Measurements from ENCODE around the gene GPRIN3. TPM values are rescaled to one million over a fixed set of nuclear protein-coding genes. Genes with fewer than 3 reads are reported as not detected.

GPRIN3 gene
- total RNA-seq, 1 donor from 2014 or later: 34.2 TPM

- Histone ChIP-seq H3K4me3 (no peak overlapping the region), H3K4me1 (no peaks in the 10 kb centered on the region), H3K27me3 (ENCODE audit: low read depth) (no peaks in the 10 kb centered on the region), H3K36me3 (no peaks in the 10 kb centered on the region), H3K27ac (no peak overlapping the region), H3K9me3 (no peaks in the 10 kb centered on the region)
- intact Hi-C loops (cut with DNase I): no loop called here
- ATAC-seq (no peak), DNase-seq (no peak)
- no peak for TF ChIP-seq CTCF (IDR thresholded peaks at IDR 0.05)
These were observed 89.0 kb downstream of the GPRIN3 start for GRCh38 chr4:89218587-89218986.

- Histone ChIP-seq H3K4me3 (no peak overlapping the region), H3K27me3 (ENCODE audit: low read depth) (no peaks in the 10 kb centered on the region), H3K9me3 (no peaks in the 10 kb centered on the region), H3K27ac (no peak overlapping the region), H3K4me1 (no peaks in the 10 kb centered on the region), H3K36me3 (no peaks in the 10 kb centered on the region)
- ATAC-seq (no peak), DNase-seq (no peak)
- no peak for TF ChIP-seq CTCF (IDR thresholded peaks at IDR 0.05)
- intact Hi-C loops (cut with DNase I): no loop called here
These were observed 90.0 kb downstream of the GPRIN3 start for GRCh38 chr4:89217604-89218003.

- no peaks in the 10 kb centered on the region for H3K4me1 ChIP-seq
- H3K9me3 ChIP-seq: no peaks in the 10 kb centered on the region
- H3K27ac ChIP-seq: no peak overlapping the region
- TF ChIP-seq CTCF (IDR thresholded peaks at IDR 0.05): no peak
- no peak for DNase-seq
- no peaks in the 10 kb centered on the region for H3K36me3 ChIP-seq
- no peak for ATAC-seq
- H3K27me3 ChIP-seq (ENCODE audit: low read depth): no peaks in the 10 kb centered on the region
- intact Hi-C loops (cut with DNase I): no loop called here
- H3K4me3 ChIP-seq: no peak overlapping the region
These were observed 90.7 kb downstream of the GPRIN3 start for GRCh38 chr4:89216866-89217265.

GRCh38 chr4:89216422-89216821 is 91.2 kb downstream of the GPRIN3 start:
- Histone ChIP-seq H3K4me1 (no peaks in the 10 kb centered on the region), H3K36me3 (no peaks in the 10 kb centered on the region), H3K9me3 (no peaks in the 10 kb centered on the region), H3K4me3 (no peak overlapping the region), H3K27ac (no peak overlapping the region), H3K27me3 (ENCODE audit: low read depth) (no peaks in the 10 kb centered on the region)
- ATAC-seq (no peak), DNase-seq (no peak)
- no peak for TF ChIP-seq CTCF (IDR thresholded peaks at IDR 0.05)
- intact Hi-C loops (cut with DNase I): no loop called here

- Histone ChIP-seq H3K4me3 (no peak overlapping the region), H3K27ac (no peak overlapping the region), H3K9me3 (no peaks in the 10 kb centered on the region), H3K36me3 (no peaks in the 10 kb centered on the region), H3K4me1 (no peaks in the 10 kb centered on the region), H3K27me3 (ENCODE audit: low read depth) (no peaks in the 10 kb centered on the region)
- ATAC-seq (no peak), DNase-seq (no peak)
- intact Hi-C loops (cut with DNase I): no loop called here
- TF ChIP-seq CTCF (IDR thresholded peaks at IDR 0.05): no peak
These were observed 91.9 kb downstream of the GPRIN3 start for GRCh38 chr4:89215736-89216135.

- Histone ChIP-seq H3K4me3 (no peak overlapping the region), H3K36me3 (no peaks in the 10 kb centered on the region), H3K27ac (no peak overlapping the region), H3K9me3 (no peaks in the 10 kb centered on the region), H3K4me1 (no peaks in the 10 kb centered on the region), H3K27me3 (ENCODE audit: low read depth) (no peaks in the 10 kb centered on the region)
- intact Hi-C loops (cut with DNase I): no loop called here
- DNase-seq (no peak), ATAC-seq (no peak)
- TF ChIP-seq CTCF (IDR thresholded peaks at IDR 0.05): no peak
These were observed 93.3 kb downstream of the GPRIN3 start for GRCh38 chr4:89214308-89214707.
